DMS 273 (cell line): ENCODE measurements around the gene FOXJ1.
"Not testable (repeated sequence)": the region's sequence is repeated elsewhere in the genome, so short reads cannot be mapped to it uniquely, and the experiment has no call there.

Experiments used
- DNase-seq: peaks from one replicate; lab custom pipeline; 2025; ENCODE audit not compliant: unreplicated experiment; lab: John Stamatoyannopoulos, UW

FOXJ1 gene, protein sequence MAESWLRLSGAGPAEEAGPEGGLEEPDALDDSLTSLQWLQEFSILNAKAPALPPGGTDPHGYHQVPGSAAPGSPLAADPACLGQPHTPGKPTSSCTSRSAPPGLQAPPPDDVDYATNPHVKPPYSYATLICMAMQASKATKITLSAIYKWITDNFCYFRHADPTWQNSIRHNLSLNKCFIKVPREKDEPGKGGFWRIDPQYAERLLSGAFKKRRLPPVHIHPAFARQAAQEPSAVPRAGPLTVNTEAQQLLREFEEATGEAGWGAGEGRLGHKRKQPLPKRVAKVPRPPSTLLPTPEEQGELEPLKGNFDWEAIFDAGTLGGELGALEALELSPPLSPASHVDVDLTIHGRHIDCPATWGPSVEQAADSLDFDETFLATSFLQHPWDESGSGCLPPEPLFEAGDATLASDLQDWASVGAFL

DNA sequence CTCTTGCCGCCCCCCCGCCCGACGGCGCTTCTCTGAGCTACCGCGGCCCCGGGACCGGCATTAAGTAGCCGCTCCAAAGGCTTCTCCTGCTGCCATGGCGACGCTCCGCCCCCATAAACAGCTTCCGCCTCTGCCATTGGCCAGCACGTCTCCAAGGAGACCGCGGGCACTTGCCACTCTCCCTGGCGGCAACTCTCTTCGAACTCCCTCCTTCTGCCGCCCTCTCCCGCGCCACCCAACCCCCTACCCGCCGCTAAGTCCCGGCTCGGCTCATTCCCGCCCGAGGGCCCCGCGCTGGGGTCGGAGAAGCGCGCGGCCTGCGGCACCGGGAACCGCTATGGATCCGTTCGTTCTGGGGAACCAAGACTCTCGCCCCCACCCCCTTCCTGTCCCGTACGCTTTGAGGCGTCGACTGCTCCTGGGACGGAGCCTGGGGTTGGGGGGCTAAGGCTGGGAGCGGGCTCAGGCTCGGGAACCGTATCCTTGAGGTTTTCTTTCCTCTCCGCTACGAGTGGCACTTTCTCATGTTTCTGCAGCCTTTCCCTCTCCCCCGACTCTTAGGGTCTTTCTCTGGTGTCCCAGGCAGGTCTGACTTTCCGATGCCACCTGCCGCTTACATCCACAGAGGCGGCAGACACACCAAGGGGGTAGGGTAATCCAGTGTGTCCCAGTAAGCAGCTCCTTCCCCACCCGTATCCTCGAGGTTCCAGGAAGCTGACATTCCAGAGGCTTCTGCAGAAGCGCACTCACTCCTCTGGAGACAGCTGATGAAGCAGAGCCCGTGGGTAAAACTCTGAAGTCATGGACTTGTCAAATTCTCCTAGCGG, at the start of gene FOXJ1:
FOXJ1 (minus strand) TSS at position 34 of the 827 bp plus-strand sequence. CDS start 850 bp downstream, outside the sequence.
- peak; percentile 98 for DNase-seq

DNA sequence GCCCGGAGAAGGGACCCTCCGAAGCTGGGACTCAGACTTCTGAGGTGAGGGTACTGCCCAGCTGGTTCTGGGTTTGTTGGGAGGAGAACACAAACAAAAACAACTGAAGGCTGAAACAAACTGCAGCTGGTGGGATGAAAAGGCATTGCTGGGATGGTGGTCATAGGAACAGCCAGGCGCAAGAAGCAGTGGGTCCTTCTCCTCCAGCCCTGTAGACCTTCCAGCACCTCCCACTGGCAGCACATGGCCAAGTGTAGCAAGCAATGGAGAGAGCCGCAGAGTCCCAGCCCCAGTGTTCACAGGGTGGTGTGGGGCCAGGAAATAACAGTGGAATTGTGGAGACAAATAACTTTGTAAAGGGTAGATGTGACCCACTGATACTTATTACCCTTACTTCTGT, 48.7 kb upstream of the FOXJ1 start:
- no peak for DNase-seq

DNA sequence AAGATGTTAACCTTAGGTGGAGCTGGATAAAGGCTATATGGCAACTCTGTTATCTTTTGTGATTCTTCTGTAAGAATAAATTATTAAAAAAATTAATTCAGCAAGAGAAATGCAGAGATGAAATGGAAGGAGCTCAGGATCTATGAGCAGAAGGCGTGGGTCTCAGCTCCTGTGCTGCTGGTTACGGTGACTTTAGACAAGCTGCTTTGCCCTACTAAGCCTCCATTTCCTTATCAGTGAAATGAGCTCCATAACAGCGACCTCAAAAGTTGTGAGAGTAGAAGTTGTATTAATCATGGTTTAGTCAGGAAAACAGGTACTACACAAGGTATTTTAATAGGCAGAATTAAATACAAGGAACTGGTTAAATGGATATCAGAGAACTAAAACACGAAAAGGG, 48.2 kb upstream of the FOXJ1 start:
- DNase-seq = no peak

DNA sequence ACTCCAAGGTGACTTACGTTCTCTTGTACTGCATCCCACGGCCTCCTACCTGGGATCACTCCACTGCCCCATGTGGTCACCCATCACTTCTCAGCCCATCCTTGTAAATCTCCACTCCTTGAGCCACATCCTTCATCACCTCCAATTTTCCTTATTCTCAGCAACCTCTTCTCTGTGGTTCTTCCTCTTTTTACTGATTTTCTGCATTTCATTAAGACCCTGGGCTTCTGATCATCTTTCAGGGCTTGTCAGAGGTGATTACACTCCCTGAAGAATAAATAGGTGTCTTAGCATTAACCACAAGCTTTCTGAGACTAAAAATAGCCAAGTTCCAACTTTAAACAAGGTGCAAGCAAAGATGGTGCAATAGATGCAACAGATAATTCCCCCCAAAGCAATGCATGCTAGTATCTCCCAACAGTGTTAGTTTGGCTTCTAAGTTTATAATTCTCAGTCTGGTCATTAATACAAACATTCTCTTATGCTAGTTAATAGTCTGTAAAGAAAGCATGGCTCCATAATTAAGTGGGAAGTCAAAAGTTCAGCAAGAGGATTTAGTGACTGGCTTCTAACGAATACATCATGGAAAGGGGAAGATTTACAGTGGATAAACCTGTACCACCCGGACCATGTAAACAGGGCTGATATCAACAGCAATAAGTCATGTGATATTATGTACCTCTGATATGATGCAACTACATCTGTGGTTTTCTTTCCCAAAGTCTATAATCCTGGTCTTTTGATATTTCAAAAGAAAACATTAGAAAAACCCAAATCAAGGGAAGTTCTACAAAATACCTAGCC, 47.4 kb upstream of the FOXJ1 start:
- no peak for DNase-seq

DNA sequence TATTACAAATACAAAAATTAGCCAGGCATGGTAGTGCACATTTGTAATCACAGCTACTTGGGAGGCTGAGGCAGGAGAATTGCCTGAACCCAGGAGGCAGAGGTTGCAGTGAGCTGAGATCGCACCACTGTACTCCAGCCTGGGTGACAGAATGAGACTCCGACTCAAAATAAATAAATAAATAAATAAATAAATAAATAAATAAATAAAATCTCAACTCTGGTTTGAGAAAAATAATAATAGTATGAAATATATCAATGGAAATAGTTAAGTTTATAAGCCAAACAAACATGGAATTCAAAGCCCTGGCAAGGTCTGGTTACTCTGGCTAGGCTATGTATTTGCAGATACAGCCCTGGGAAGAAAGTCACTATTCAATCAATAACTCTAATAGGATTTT, 45.7 kb upstream of the FOXJ1 start:
- not testable (repeated sequence) for DNase-seq

DNA sequence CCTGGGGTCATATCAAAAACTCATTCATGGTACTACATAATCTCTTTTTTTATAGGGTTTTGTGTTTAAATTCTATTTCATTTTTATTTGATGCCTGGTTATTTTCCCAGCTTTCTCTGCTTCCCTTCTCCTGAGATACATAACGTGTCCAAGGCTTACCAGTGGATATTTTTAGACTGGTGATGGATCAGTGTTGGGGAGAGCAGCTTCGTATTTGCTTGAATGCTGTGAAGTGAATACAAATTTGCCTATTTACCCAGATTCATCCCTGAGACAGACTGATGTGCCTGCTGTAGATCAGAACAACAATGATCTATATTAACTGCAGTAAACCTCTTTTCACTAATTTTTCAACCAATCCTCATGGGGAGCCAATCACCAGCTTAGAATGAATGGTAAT, 43.2 kb upstream of the FOXJ1 start:
- DNase-seq = no peak

DNA sequence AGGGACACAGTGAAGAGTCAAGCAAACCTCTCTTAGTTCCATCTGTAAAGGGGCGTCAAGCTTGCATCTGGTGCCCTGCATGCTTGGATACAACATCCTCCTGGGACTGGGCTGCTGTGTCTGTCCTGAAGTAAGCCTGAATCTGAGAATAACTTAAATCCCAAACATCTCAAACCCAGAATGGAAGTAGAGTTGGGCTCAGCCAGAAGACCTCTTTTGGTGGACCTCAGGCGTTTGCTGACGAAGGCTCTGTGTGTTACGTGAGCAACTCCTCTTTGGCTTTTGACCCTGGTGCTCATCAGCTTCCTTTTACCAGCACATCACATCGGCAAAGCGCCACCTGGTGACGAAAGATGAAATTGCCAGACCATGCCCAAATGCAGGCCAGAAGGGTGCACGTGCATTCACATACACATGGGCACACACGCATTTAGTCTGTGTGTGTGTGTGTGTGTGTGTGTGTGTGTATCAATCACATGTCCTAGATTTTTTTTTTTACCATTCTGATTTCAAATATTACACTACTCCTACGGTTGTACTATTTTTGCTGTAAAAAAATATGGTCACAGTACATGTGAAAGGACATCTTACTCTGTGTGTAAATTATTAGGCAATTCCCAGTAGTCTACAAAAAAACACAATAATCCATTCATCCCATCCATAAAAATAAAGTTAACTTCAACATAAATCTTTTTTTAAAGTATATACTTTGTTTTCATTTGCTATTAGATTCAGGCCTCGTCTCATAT, 41.1 kb upstream of the FOXJ1 start:
- peak; percentile 96 for DNase-seq

DNA sequence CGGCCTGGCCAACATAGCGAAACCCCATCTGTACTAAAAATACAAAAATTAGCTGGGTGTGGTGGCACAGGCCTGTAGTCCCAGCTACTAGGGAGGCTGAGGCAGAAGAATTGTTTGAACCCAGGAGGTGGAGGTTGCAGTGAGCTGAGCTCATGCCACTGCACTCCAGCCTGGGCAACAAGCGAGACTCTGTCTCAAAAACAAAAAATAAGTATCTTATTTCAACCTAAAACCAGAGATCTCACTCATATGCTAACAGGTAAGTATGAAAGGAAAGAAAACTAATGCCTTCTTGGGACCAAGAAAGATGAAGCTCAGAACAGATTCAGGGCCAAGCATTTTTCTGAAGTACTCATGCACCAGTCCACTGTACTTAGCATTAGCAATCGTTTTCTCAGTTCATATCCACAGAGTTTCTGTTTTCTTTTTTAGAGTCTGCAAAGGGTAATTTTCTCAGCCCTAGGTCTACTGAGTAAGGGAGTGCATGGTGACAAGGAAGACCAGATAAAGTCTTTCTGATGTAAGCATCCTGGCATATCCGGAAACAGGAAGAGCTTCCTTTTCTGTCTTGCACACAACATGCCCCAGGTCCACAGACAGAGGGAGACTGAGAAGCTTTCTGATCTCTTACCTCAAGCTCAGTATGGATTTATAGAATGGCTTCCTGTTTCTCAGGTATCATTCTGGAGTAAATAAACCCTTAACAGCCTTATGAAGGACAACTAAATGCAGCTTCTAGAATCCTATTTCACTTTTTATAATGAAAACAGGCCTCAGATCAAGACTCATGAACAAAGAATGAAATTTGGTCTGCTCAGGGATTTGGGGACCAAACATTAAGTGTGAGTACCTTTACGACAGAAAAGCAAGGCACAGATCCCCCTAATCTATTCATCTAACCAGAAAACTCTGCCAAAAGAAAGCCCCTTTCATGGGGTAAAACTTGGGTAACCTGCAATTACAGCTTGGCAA, 38.7 kb upstream of the FOXJ1 start:
- no peak for DNase-seq

DNA sequence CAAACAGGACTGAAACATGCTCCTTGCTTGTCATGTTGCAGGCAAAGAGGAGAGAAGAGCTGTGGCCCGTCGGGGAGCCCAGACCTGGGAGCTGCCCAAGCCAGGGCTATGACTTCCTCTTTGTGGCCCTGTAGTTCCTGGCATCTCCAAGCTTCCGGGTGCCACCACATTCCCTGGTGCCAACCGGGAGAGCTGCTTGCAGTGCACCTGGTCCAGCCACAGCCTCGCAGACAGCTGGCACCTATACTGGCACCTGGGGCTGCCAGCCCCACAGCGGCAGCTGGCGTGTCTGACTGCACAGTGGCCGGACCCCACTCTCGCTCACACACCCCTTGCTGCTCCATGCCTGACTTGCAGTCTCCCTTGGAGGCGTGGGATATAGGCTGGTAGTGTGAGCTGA, 37.1 kb upstream of the FOXJ1 start:
- DNase-seq = no peak

DNA sequence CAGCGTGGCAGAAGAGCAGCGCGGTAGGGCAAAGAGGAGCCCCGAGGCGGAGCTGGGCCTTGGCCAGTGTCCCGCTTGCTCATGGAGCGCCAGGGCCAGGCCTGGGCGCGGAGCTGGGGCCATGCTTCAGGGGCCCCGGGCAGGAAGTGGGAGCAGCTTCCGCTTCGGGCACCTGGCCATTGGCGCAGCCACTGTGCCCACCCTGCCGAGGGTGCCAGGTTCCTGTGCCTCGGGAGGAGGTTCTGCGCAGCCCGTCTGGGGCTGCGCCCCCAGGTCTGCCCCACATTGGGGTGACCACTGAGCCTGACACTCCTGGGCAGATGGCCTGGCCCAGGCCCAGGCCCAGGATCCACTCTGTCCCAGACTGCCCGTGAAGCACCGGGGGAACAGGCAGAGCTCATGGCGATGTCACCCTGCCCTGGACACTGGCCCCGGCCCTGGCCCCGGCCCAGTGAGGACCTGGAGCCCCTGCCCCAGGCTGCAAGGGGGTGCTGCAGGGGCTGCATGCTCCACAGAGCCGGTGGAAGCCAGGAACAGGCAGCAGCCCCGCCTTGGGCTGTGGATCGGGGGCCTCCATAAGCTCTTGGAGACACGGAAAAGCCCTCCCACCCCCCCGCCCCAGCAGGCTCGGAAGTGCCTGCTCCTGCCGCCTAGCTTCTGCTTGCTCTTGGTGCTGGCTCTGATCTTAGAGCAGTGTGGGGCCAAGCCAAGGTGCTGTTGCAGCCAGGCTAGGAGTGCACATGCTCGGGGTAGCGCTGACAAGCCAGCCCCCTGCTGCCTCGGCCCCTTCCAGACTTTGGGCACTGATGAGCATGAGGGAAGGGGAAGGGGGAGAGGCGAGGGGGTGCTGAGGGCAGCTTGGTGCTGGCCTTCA, 35.9 kb upstream of the FOXJ1 start:
- no peak for DNase-seq

DNA sequence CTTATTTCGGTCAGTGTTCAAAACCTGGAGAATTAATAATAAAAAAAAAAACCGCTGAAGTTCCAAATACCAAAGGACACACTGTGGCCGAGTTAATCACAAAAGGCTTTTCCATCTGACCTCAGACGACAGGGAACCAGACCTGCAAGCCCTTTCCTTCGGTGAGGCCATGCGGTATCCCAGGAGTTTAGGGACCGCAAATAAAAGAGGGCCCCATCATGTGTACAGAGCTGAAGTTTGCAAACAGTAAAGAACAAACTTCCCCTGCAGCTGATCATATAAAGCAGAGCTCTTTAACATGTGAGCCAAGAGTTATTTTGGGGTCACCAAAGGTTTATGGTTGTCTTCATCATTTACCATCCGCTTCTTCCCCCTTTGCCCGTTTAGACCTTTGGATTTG, 33.0 kb upstream of the FOXJ1 start:
- no peak for DNase-seq

DNA sequence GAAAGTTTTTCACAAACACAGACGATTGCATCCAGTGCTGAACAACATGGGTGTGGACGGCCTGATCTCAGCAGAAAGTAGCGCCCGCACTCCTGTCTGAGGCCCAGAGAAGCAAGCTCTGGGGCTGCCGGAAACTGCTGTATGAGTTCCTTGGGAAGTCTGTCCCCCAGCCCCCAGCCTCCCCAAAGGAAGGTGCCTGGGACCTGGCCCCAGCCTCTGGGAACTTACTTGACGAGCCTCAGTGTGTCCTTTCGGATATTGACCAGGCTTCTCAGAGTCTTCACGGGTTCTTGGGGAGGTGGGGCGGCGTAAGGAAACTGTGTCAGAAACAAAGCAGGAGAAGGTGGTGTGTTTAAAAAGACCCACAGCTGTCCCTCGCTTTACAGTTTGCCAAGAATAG, 32.4 kb upstream of the FOXJ1 start:
- no peak for DNase-seq

DNA sequence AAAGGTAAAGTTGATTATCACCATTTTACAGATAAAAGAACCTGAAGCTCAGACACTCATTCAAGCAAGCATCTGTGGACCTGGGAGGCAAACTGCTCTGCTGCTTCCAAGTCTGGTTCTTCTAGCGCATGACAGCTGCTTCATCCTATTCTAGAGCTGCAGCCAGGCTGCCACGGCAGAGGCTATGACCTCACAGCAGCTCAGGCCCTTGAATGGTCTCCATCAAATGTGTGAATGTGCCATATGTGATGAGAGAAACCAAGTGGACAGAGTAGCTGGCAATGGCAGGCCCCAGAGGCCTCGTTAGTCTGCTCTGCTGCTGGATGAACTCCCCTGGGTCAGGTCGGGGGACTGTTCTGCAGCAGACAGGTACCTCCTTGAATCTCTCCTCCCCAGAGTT, 30.7 kb upstream of the FOXJ1 start:
- DNase-seq = peak; percentile 65

DNA sequence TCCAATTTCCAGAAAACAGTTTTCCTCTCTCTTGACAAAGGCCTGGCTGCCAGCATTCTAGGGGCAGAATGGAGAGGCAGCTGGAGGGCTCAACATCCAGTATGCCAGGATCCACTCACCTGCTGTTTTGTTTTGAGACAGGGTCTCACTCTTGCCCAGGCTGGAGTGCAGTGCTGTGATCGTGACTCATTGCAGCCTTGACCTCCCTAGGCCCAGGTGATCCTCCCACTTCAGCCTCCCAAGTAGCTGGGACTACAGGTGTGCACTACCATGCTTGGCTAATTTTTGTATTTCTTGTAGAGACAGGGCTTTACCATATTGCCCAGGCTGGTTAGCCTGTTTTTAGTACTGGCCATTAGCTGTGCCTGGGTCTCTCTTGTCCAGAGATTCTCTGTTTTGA, 29.1 kb upstream of the FOXJ1 start:
- DNase-seq = no peak

DNA sequence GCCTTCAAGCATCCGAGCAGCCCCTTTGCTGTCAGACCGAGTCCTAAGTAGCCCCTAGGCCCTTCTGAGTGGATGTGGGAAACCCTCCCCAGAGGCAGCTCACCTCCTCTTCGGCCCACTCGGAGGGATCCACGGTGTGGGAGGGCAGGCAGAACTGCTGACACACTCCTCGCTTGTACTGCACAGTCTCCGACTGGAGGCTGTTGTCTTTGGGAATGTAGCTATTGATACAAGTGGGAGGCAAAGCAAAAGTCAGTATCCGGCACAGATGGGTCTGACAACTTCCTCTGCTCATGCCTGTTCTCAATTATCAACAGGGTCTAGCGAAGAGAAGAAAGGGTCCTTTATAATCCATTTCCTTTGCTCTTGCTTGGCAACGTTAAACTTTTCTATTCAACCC, 25.9 kb upstream of the FOXJ1 start:
- DNase-seq = no peak

DNA sequence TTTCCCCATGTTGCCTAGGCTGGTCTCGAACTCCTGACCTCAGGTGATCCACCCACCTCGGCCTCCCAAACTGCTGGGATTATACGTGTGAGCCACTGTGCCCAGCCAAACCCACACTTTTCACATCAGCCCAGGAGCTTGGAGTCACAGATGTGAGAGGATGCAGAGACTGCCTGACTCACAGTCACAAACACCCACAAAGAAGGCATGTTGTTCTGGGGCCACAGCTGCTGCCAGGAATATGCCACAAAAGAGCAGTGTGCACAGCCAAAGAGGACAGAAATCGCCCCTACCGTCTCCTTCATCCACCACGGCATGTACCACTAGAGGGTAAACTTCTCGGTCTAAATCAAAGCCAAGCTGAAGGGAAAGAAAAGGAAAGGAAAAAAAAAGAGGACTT, 25.1 kb upstream of the FOXJ1 start:
- DNase-seq = no peak

DNA sequence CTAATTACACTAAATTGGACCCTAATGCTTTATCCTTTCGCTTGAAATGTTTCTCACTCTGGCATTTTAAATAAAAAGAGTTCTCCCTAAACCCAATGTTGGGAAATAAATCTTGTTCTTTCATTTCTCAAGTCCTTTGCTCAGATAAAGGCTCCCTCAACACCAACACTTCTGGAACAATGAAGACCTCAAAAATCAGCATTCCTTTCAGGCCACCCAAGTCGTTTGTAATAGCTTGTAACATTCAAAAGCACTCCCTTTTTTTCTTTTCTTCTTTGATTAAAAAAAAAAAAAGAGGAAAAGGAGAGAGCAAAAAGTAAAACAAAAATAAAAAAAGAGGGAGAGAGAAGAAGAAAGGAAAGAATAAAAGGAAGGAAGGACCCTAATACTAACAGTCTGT, 23.3 kb upstream of the FOXJ1 start:
- no peak for DNase-seq

DNA sequence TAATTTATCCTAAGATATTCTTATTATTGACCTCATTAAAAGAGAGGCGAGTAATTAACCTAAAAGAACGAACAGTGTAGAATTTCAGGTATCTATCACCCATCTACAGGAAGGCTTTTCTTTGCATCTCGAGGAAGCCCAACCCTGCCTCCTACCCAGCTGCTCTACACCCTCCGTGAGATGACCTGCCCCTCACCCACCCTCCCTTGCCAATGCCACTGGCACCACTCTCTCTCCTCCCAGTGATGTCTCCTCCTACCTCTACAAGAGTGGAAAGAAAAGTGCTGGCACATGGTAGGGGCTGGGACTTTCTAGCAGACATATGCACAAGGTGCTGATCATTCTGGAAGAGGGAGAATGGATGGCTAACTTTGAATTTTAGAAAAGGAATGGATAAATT, 22.9 kb upstream of the FOXJ1 start:
- no peak for DNase-seq
